Uterus (tissue), 4 donors: ENCODE measurements around the gene SBNO1. TPM values are rescaled to one million over a fixed set of nuclear protein-coding genes. Genes with fewer than 3 reads are reported as not detected.

Experiments
- DNase-seq, 2 donors: peaks; one replicate each; pipeline ENCODE4 v3.0.0-alpha.2; 2019 to 2020
- H3K27ac ChIP-seq, 2 donors: fragments of 200-600 bp; sonication (generic); 1 replicate in 1 of 2; 2 replicates in 1 of 2; pipeline ENCODE4 v1.5.1; 2016 to 2018
- H3K27me3 ChIP-seq, 2 donors: fragments of 200-600 bp; sonication (generic); one replicate each; pipeline ENCODE4 v1.5.1; 2018 to 2019; ENCODE audit warnings: control low read depth in 1 of 2
- H3K36me3 ChIP-seq, 2 donors: fragments of 200-600 bp; sonication (generic); one replicate each; pipeline ENCODE4 v1.5.1; 2019; ENCODE audit warnings: control low read depth in 1 of 2
- H3K4me1 ChIP-seq, 2 donors: fragments of 200-600 bp; sonication (generic); one replicate each; pipeline ENCODE4 v1.5.1; 2018 to 2019; ENCODE audit warnings: control low read depth in 1 of 2
- H3K4me3 ChIP-seq, 2 donors: fragments of 200-600 bp; sonication (generic); 1 replicate in 1 of 2; 2 replicates in 1 of 2; pipeline ENCODE4 v1.5.1; 2018 to 2019; ENCODE audit warnings: mild to moderate bottlenecking in 1 of 2
- H3K9me3 ChIP-seq, 2 donors: fragments of 200-600 bp; sonication (generic); one replicate each; pipeline ENCODE4 v1.5.1; 2019; ENCODE audit warnings: control low read depth in 1 of 2
- POLR2A ChIP-seq, 2 donors: fragments of 450-650 bp; IDR thresholded peaks; one replicate each; pipeline ENCODE4 v1.6.1; 2016; ENCODE audit warnings: antibody characterized with exemption in 2 of 2, mild to moderate bottlenecking in 1 of 2, moderate library complexity in 1 of 2
- intact Hi-C: fragments of 100-400 bp; cut with DNase I; formaldehyde crosslinking; loops from one replicate; pipeline ENCODE4 v1.15.1; 2023; ENCODE audit warnings: low total_unique reads
- total RNA-seq, 4 donors: library from RNA; depleted of rRNA in 3 of 4; stranded (reverse); fragments of >200 nt in 3 of 4; gene quantifications; one replicate each; pipeline versions ENCODE4 v1.1.0 to v1.2.4, GENCODE V29; 2014 to 2023
- TF ChIP-seq, protein P1 (sequence below), 4 experiments: fragments of 200-600 bp in 2 of 4; fragments of 450-650 bp in 2 of 4; sonication (generic) in 2 of 4; IDR thresholded peaks; one replicate each; pipeline ENCODE4 v1.5.1; 2016 to 2019; ENCODE audit warnings: antibody characterized with exemption in 4 of 4, mild to moderate bottlenecking in 2 of 4, moderate library complexity in 1 of 4
- donor health status: DM: yes; HTN: yes; CAD: no.

Gene SBNO1
- total RNA-seq, 4 donors from 2014 or later, result 16.8 to 40.5 (median 33.0) TPM

DNA sequence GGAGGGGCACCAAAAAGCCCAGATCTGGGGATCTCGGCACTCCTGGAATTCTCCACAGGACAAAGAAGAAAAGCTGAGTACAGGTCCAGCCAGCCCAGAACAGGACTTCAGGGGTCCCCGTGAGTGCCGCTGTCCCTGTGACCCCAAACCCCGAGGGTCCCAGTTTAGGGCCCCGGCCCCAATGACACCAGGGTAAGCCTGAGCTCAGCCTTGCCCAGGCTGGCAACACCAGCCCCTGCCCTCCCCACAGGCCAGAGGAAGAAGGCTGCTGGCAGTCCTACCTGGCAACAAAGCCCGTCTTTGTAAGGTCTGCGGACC lies 94.8 kb downstream of the SBNO1 start:
- Histone ChIP-seq H3K9me3 (no peaks in the 10 kb centered on the region), H3K27me3 (no peaks in the 10 kb centered on the region), H3K4me3 (peak overlapping the region; percentile 57 to 73), H3K27ac (peak overlapping the region; percentile 80 to 92), H3K4me1 (peaks cover 0 to 8% of the 10 kb centered on the region in 2 donors), H3K36me3 (no peaks in the 10 kb centered on the region)
- DNase-seq, result no peak
- no peak for TF ChIP-seq POLR2A (IDR thresholded peaks at IDR 0.05)
- TF ChIP-seq, protein P1, sequence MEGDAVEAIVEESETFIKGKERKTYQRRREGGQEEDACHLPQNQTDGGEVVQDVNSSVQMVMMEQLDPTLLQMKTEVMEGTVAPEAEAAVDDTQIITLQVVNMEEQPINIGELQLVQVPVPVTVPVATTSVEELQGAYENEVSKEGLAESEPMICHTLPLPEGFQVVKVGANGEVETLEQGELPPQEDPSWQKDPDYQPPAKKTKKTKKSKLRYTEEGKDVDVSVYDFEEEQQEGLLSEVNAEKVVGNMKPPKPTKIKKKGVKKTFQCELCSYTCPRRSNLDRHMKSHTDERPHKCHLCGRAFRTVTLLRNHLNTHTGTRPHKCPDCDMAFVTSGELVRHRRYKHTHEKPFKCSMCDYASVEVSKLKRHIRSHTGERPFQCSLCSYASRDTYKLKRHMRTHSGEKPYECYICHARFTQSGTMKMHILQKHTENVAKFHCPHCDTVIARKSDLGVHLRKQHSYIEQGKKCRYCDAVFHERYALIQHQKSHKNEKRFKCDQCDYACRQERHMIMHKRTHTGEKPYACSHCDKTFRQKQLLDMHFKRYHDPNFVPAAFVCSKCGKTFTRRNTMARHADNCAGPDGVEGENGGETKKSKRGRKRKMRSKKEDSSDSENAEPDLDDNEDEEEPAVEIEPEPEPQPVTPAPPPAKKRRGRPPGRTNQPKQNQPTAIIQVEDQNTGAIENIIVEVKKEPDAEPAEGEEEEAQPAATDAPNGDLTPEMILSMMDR (IDR thresholded peaks at IDR 0.05), result no peak
- intact Hi-C loops, result no loop called here

DNA sequence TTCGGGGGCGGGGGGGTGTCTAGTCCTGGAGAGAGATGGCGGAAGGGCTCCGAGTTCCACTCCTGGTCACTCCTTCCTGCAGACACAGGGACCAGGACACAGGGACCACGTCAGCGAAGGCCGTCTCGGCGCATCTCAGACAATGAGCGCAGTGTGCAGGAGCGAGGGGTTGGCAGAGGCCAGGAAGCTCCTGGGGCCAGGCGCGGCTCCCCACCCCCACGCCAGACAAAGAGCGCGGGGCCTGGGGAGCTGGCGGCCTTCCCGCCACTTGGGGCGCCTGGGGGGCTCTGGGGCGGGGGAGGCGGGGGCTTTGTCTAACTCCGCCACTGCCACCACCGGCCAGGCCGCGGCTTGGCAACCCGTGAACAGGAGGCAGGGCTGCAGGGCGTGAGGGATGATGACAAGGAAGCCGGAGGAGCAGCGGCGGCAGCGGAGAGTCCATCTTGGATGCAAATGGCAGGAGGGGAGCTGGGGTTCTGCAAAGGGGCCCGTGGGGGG lies 95.2 kb downstream of the SBNO1 start:
- intact Hi-C loops, result no loop called here
- peak overlapping the region; percentile 80 to 92 for H3K27ac ChIP-seq
- peaks cover 0 to 8% of the 10 kb centered on the region in 2 donors for H3K4me1 ChIP-seq
- DNase-seq, result peak; percentile 64 to 66
- H3K4me3 ChIP-seq, result peak overlapping the region; percentile 57 to 73
- no peaks in the 10 kb centered on the region for H3K36me3 ChIP-seq
- no peak for TF ChIP-seq POLR2A (IDR thresholded peaks at IDR 0.05)
- TF ChIP-seq, protein P1 (IDR thresholded peaks at IDR 0.05), result peak in 1 of 4 experiments; percentile 12
- no peaks in the 10 kb centered on the region for H3K9me3 ChIP-seq
- H3K27me3 ChIP-seq, result no peaks in the 10 kb centered on the region

DNA sequence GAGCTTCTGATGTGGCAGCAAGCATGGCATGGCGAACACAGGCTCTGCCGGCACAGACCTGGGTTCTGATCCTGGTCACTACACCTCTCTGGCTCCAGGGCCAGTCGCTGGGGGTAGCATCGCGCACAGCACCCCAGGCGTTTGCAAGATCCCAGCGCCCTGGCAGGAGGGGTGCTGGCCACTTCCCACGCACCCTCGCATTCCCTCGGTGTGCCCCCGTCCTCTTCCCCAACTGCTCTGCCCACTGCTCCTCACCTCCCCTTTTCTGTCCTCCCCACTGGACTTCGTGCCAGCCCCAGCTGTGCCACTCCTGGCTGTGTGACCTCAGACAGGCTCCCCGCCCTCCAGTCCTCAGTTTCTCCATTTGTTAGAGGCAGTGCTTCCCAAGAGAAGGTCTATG lies 95.8 kb downstream of the SBNO1 start:
- intact Hi-C loops, result no loop called here
- Histone ChIP-seq H3K9me3 (no peaks in the 10 kb centered on the region), H3K4me3 (no peak overlapping the region), H3K4me1 (peaks cover 0 to 8% of the 10 kb centered on the region in 2 donors), H3K27ac (peak overlapping the region; percentile 80 to 92), H3K27me3 (no peaks in the 10 kb centered on the region), H3K36me3 (no peaks in the 10 kb centered on the region)
- DNase-seq, result no peak
- TF ChIP-seq POLR2A (IDR thresholded peaks at IDR 0.05), result no peak
- TF ChIP-seq, protein P1 (IDR thresholded peaks at IDR 0.05), result no peak

DNA sequence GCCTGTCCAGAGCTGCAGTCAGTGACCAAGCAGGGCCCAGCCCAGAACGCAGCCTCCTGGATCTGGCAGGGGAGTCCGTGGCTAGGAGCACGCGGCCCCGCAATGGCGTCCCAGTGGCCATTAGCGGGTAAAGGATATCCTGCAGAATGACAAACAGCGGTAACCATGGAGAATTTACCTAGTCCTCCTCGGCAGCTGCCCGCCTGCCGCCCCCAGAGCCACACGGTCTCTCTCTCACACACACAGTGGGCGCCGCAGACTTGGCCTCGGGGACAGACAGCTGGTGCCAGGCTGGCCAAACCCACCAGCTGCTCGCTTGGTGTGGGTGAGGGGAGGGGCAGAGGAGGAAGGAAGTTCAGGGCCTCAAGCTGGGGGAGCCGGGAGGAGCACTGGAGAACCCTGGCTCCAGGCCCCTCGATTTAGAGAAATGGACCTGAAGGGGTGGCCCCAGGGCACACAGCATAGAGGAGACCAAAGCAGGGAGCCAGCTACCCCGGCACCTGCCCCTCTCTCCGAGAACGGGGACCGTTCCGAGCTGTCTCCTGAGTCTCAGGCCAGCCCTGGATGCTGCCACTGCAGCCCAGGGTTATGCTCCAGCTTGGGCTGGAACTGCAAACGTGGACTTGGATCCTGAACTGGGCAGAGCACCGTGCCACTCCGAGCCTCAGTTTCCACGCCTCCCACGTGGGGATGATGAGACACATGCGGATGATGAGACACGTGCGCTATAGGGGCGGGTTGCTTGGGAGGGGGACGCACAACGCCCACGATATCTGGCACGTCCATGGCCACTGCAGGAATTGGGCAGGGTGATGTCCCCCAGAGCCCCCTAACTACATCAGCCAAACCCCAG lies 96.4 kb downstream of the SBNO1 start:
- no peak for DNase-seq
- intact Hi-C loops, result no loop called here
- TF ChIP-seq, protein P1 (IDR thresholded peaks at IDR 0.05), result no peak
- no peak for TF ChIP-seq POLR2A (IDR thresholded peaks at IDR 0.05)
- H3K9me3 ChIP-seq, result no peaks in the 10 kb centered on the region
- no peak overlapping the region for H3K4me3 ChIP-seq
- peaks cover 0 to 8% of the 10 kb centered on the region in 2 donors for H3K4me1 ChIP-seq
- peak overlapping the region; percentile 28 to 92 for H3K27ac ChIP-seq
- no peaks in the 10 kb centered on the region for H3K36me3 ChIP-seq
- no peaks in the 10 kb centered on the region for H3K27me3 ChIP-seq

DNA sequence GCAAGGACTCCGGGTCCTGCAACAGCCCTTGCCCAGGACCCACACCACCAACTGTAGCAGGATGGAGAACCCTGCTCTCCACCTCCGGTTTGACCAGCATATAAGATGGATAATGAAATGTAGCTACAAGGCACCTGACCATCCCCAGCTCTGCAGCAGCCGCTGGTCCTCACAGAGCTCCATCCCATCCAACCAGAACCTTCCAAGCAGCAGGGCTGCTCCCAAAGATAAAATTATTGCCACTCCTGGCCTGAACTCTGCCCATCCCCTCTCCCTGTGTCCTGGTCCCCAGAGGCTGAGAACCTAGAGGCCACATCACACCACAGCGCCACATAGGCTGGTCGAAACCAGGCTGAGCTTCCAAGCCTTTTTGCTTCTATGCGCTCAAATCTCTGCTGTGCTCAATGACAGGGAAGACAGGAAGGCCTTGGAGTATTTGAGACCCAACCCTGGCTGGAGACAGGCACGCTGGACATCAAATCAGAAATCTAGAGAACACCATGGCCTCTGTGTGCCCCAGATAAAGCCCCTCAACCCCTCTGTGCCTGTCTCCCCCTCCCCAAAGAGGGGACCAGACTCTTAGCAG lies 97.2 kb downstream of the SBNO1 start:
- DNase-seq, result no peak
- intact Hi-C loops, result no loop called here
- H3K4me3 ChIP-seq, result no peak overlapping the region
- TF ChIP-seq POLR2A (IDR thresholded peaks at IDR 0.05), result no peak
- TF ChIP-seq, protein P1 (IDR thresholded peaks at IDR 0.05), result no peak
- no peaks in the 10 kb centered on the region for H3K27me3 ChIP-seq
- H3K36me3 ChIP-seq, result no peaks in the 10 kb centered on the region
- no peaks in the 10 kb centered on the region for H3K9me3 ChIP-seq
- peak overlapping the region in 1 of 2 donors; percentile 28 for H3K27ac ChIP-seq
- peaks cover 0 to 8% of the 10 kb centered on the region in 2 donors for H3K4me1 ChIP-seq
